ENCODE measurements around the gene NUP98.
A peak's percentile ranks its signal among the peaks of the same experiment; 100 is the strongest.

NUP98 gene

GRCh38 chr11:3797329-3798090, at the start of gene NUP98 (continued):
- TF ChIP-seq ZNF362 (tag by site-specific recombination; IDR thresholded peaks at IDR 0.05) = no peak
- TF ChIP-seq ZNF148 (tag by site-specific recombination; IDR thresholded peaks at IDR 0.05; ENCODE audit: borderline replicate concordance) = no peak
- TF ChIP-seq HOXC10 (CRISPR knock-in tag; IDR thresholded peaks at IDR 0.05) = no peak
- peak; percentile 38 for TF ChIP-seq OSR2 (tag by site-specific recombination; IDR thresholded peaks at IDR 0.05)
- TF ChIP-seq ZNF221 (tag by site-specific recombination; IDR thresholded peaks at IDR 0.05; ENCODE audit: borderline replicate concordance) = no peak
- no peak for TF ChIP-seq SALL2 (tag by site-specific recombination; IDR thresholded peaks at IDR 0.05; ENCODE audit: borderline replicate concordance)
- TF ChIP-seq ZNF670 (tag by site-specific recombination; IDR thresholded peaks at IDR 0.05; ENCODE audit: low read depth) = no peak
- TF ChIP-seq ZNF280C (tag by site-specific recombination; IDR thresholded peaks at IDR 0.05) = no peak
- TF ChIP-seq ZNF530 (tag by site-specific recombination; IDR thresholded peaks at IDR 0.05; ENCODE audit: low read depth) = no peak; the same call in 1 of the 2 replicates
- TF ChIP-seq ZNF202 (tag by site-specific recombination; IDR thresholded peaks at IDR 0.05; ENCODE audit: borderline replicate concordance) = no peak
- TF ChIP-seq CTCF (tag by site-specific recombination; IDR thresholded peaks at IDR 0.05) = peak; percentile 50
- no peak for TF ChIP-seq ZNF426 (tag by site-specific recombination; IDR thresholded peaks at IDR 0.05)
- TF ChIP-seq ZNF843 (tag by site-specific recombination; IDR thresholded peaks at IDR 0.05) = no peak; the same call in 1 of the 2 replicates
- TF ChIP-seq ZNF654 (tag by site-specific recombination; IDR thresholded peaks at IDR 0.05; ENCODE audit: low read depth) = no peak
- no peak for TF ChIP-seq ZSCAN23 (tag by site-specific recombination; IDR thresholded peaks at IDR 0.05)
- TF ChIP-seq ZNF660 (tag by site-specific recombination; IDR thresholded peaks at IDR 0.05) = peak; percentile 71; the same call in 1 of the 2 replicates
- TF ChIP-seq SCRT1 (tag by site-specific recombination; IDR thresholded peaks at IDR 0.05; ENCODE audit: borderline replicate concordance) = no peak
- no peak for TF ChIP-seq ZNF239 (tag by site-specific recombination; IDR thresholded peaks at IDR 0.05)
- TF ChIP-seq ZNF394 (tag by site-specific recombination; IDR thresholded peaks at IDR 0.05; ENCODE audit: borderline replicate concordance) = no peak
- no peak for TF ChIP-seq TRIM28 (IDR thresholded peaks at IDR 0.05; ENCODE audit: borderline replicate concordance, low read length)
- TF ChIP-seq ZNF248 (tag by site-specific recombination; IDR thresholded peaks at IDR 0.05) = no peak
- TF ChIP-seq ZIC2 (tag by site-specific recombination; IDR thresholded peaks at IDR 0.05) = peak; percentile 53; the same call in 1 of the 2 replicates
- TF ChIP-seq ZFP37 (tag by site-specific recombination; IDR thresholded peaks at IDR 0.05) = no peak
- no peak for TF ChIP-seq ZNF664 (tag by site-specific recombination; IDR thresholded peaks at IDR 0.05)
- TF ChIP-seq ZNF621 (tag by site-specific recombination; IDR thresholded peaks at IDR 0.05) = no peak
- TF ChIP-seq SETDB1 (IDR thresholded peaks at IDR 0.05; ENCODE audit: insufficient read length, low read length) = peak; percentile 67
- TF ChIP-seq ZNF623 (tag by site-specific recombination; IDR thresholded peaks at IDR 0.05) = no peak
- no peak for TF ChIP-seq ZFP41 (tag by site-specific recombination; IDR thresholded peaks at IDR 0.05; ENCODE audit: borderline replicate concordance)
- TF ChIP-seq ZNF580 (tag by site-specific recombination; IDR thresholded peaks at IDR 0.05) = no peak
- no peak for TF ChIP-seq ZNF404 (tag by site-specific recombination; IDR thresholded peaks at IDR 0.05)
- TF ChIP-seq BCL6B (tag by site-specific recombination; IDR thresholded peaks at IDR 0.05) = no peak
- no peak for TF ChIP-seq ZNF785 (tag by site-specific recombination; IDR thresholded peaks at IDR 0.05)

Measured in HEK293 (cell line).